Panc1 (cell line): ENCODE results near the gene LMF1. TPM values are rescaled to one million over a fixed set of nuclear protein-coding genes. Genes with fewer than 3 reads are reported as not detected.

Source experiments
- ATAC-seq: fragments of 200-7000 bp; cut with Tn5 transposase; 2 replicates; pipeline ENCODE4 v1.9.1; 2020; ENCODE audit warnings: mild to moderate bottlenecking, moderate library complexity
- BruUV-seq: library from RNA; stranded (reverse); fragments of 400-500 nt; replicated peaks from 2 replicates; lab custom pipeline; 2021; lab: Mats Ljungman, UMichigan
- CTCF ChIA-PET: fragments of 300-600 bp; sonication (Branson Sonifier 250); formaldehyde crosslinking; loops from one replicate; lab custom pipeline; 2022; ENCODE audit warnings: antibody characterized with exemption; lab: Charles Lee
- POLR2A ChIA-PET: fragments of 300-600 bp; sonication (Branson Sonifier 250); formaldehyde crosslinking; loops from one replicate; lab custom pipeline; 2022; ENCODE audit warnings: antibody characterized with exemption; lab: Charles Lee
- DNase-seq: peaks from one replicate; pipeline ENCODE4 v3.0.0-alpha.2; 2010; ENCODE audit warnings: low read depth, low spot score
- H3K27ac ChIP-seq: 2 replicates; pipeline ENCODE4 v1.5.1; 2011; ENCODE audit warnings: mild to moderate bottlenecking, low read length, inconsistent platforms
- H3K27me3 ChIP-seq: fragments of 200-500 bp; sonication (Bioruptor generic); 2 replicates; pipeline ENCODE4 v1.6.0; 2014; ENCODE audit warnings: low read length, inconsistent platforms; ENCODE audit not compliant: control insufficient read depth, insufficient read depth
- H3K36me3 ChIP-seq: fragments of 200-500 bp; sonication (Bioruptor generic); 2 replicates; pipeline ENCODE4 v1.5.1; 2014; ENCODE audit warnings: inconsistent platforms, mild to moderate bottlenecking, low read length, moderate library complexity; ENCODE audit not compliant: control insufficient read depth, insufficient read depth
- H3K4me1 ChIP-seq: 2 replicates; pipeline ENCODE4 v1.5.1; 2011; ENCODE audit warnings: inconsistent platforms, mild to moderate bottlenecking, low read length, moderate library complexity; ENCODE audit not compliant: control insufficient read depth, insufficient read depth
- H3K4me3 ChIP-seq, 2 experiments: 2 replicates each; pipeline ENCODE4 v1.5.1; 2011 to 2012; ENCODE audit warnings: low read depth in 2 of 2, low read length in 2 of 2, mild to moderate bottlenecking in 2 of 2, inconsistent platforms in 1 of 2, moderate library complexity in 1 of 2
- H3K9me3 ChIP-seq: fragments of 200-500 bp; sonication (Bioruptor generic); 2 replicates; pipeline ENCODE4 v1.5.1; 2014; ENCODE audit warnings: low read depth, mild to moderate bottlenecking, inconsistent platforms, low read length, moderate library complexity; ENCODE audit not compliant: control insufficient read depth, insufficient read depth
- POLR2AphosphoS5 ChIP-seq: IDR thresholded peaks from 2 replicates; pipeline ENCODE4 v1.6.1; 2012; ENCODE audit warnings: mild to moderate bottlenecking, low read depth, low read length, moderate library complexity
- REST ChIP-seq, 2 experiments: IDR thresholded peaks; 2 replicates each; pipeline ENCODE4 v1.6.1; 2011 to 2012; ENCODE audit warnings: low read depth in 2 of 2, control low read depth in 1 of 2, low read length in 1 of 2, mild to moderate bottlenecking in 1 of 2, moderate library complexity in 1 of 2; ENCODE audit not compliant: insufficient read depth in 1 of 2
- SIN3A ChIP-seq: IDR thresholded peaks from 2 replicates; pipeline ENCODE4 v1.6.1; 2012; ENCODE audit warnings: low read depth, mild to moderate bottlenecking, low read length, moderate library complexity, borderline replicate concordance; ENCODE audit not compliant: insufficient read depth
- TCF7L2 ChIP-seq: IDR thresholded peaks from 2 replicates; pipeline ENCODE4 v1.6.1; 2011; ENCODE audit warnings: mild to moderate bottlenecking, low read depth, low read length, inconsistent platforms
- in situ Hi-C: cut with HindIII; loops from 2 replicates; pipeline ENCODE4 v1.10.0; 2016; ENCODE audit warnings: low sequenced_read_pairs, low pct_unique_long_range_greater_than_20kb
- intact Hi-C: fragments of 100-400 bp; cut with micrococcal nuclease; formaldehyde crosslinking; loops from one replicate; pipeline ENCODE4 v1.10.0; 2022; ENCODE audit not compliant: unreplicated experiment
- total RNA-seq: library from RNA; stranded (reverse); gene quantifications from one replicate; pipeline ENCODE4 v1.2.1, GENCODE V29; 2021; ENCODE audit not compliant: unreplicated experiment
- TF ChIP-seq, protein P1 (sequence below): fragments of 450-650 bp; IDR thresholded peaks from 2 replicates; pipeline ENCODE4 v1.5.1; 2017; ENCODE audit warnings: mild to moderate bottlenecking

LMF1 gene
- total RNA-seq, 1 experiment from 2014 or later = 24.3 TPM

DNA sequence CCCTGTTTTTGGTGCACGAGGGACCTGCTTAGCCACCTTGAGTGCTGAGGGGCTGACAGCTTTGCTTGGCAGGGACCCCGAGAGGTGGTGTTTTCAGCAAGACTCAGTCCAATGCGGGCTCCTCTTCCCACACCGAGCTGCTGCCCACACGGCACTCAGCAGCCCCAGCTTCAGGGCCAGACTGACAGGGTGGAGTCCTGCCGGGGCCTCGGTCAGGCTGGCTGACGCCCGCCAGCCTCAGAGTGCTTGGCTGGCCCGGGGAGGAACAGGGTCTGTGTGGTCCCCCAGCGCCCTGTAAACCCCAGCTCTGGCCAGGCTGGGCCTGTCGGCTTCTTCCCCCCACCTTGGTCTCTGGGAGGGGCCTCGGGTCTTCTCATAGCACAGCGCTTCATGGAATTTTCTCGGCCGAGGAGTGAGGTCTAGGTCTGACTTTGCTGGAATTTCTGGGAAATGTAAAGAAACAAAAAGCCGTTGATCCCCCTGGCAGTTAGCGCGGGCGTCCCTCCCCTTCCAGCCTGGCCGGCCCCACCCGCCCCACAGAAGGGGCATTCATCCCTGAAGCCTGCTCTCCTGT is 13.4 kb upstream of the LMF1 start:
- Histone ChIP-seq H3K27me3 (no peaks in the 10 kb centered on the region), H3K4me3 (no peak overlapping the region), H3K36me3 (no peaks in the 10 kb centered on the region), H3K9me3 (no peaks in the 10 kb centered on the region), H3K27ac (no peak overlapping the region), H3K4me1 (no peaks in the 10 kb centered on the region)
- ATAC-seq (no peak), DNase-seq (no peak)
- intact Hi-C loops = no loop called here
- ChIA-PET POLR2A (no interaction called here), CTCF (no interaction called here)
- in situ Hi-C loops = no loop called here
- BruUV-seq = no TSS peak
- TF ChIP-seq TCF7L2 (no peak), REST (IDR thresholded peaks at IDR 0.05; ENCODE audit: insufficient read depth in 1 of 2, low read depth in 2 of 2, low read length in 1 of 2) (no peak), SIN3A (no peak), POLR2AphosphoS5 (no peak)
- TF ChIP-seq, protein P1, sequence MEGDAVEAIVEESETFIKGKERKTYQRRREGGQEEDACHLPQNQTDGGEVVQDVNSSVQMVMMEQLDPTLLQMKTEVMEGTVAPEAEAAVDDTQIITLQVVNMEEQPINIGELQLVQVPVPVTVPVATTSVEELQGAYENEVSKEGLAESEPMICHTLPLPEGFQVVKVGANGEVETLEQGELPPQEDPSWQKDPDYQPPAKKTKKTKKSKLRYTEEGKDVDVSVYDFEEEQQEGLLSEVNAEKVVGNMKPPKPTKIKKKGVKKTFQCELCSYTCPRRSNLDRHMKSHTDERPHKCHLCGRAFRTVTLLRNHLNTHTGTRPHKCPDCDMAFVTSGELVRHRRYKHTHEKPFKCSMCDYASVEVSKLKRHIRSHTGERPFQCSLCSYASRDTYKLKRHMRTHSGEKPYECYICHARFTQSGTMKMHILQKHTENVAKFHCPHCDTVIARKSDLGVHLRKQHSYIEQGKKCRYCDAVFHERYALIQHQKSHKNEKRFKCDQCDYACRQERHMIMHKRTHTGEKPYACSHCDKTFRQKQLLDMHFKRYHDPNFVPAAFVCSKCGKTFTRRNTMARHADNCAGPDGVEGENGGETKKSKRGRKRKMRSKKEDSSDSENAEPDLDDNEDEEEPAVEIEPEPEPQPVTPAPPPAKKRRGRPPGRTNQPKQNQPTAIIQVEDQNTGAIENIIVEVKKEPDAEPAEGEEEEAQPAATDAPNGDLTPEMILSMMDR = no peak

GRCh38 chr16:983044-984030 is 12.6 kb upstream of the LMF1 start:
- Histone ChIP-seq H3K4me3 (no peak overlapping the region), H3K4me1 (no peaks in the 10 kb centered on the region), H3K27me3 (no peaks in the 10 kb centered on the region), H3K27ac (no peak overlapping the region), H3K9me3 (no peaks in the 10 kb centered on the region), H3K36me3 (no peaks in the 10 kb centered on the region)
- no TSS peak for BruUV-seq
- TF ChIP-seq, protein P1 = no peak
- TF ChIP-seq POLR2AphosphoS5 (no peak), REST (IDR thresholded peaks at IDR 0.05; ENCODE audit: insufficient read depth in 1 of 2, low read depth in 2 of 2, low read length in 1 of 2) (no peak), TCF7L2 (no peak), SIN3A (no peak)
- ChIA-PET CTCF (no interaction called here), POLR2A (no interaction called here)
- in situ Hi-C loops (no loop called here), intact Hi-C loops (no loop called here)
- no peak for ATAC-seq
- no peak for DNase-seq
